Measurements from ENCODE around the gene TP53TG5. TPM values are rescaled to one million over a fixed set of nuclear protein-coding genes. Genes with fewer than 3 reads are reported as not detected.

TP53TG5 gene
- total RNA-seq, 1 donor from 2014 or later, result 0.80 TPM

GRCh38 chr20:45391559-45391958 is 13.4 kb upstream of the TP53TG5 start:
- Histone ChIP-seq H3K4me3 (no peak overlapping the region), H3K4me1 (no peaks in the 10 kb centered on the region), H3K36me3 (no peaks in the 10 kb centered on the region), H3K27me3 (ENCODE audit: low read depth) (no peaks in the 10 kb centered on the region), H3K27ac (replicated peaks) (no peak overlapping the region), H3K9me3 (replicated peaks) (no peaks in the 10 kb centered on the region)
- TF ChIP-seq, protein P1, sequence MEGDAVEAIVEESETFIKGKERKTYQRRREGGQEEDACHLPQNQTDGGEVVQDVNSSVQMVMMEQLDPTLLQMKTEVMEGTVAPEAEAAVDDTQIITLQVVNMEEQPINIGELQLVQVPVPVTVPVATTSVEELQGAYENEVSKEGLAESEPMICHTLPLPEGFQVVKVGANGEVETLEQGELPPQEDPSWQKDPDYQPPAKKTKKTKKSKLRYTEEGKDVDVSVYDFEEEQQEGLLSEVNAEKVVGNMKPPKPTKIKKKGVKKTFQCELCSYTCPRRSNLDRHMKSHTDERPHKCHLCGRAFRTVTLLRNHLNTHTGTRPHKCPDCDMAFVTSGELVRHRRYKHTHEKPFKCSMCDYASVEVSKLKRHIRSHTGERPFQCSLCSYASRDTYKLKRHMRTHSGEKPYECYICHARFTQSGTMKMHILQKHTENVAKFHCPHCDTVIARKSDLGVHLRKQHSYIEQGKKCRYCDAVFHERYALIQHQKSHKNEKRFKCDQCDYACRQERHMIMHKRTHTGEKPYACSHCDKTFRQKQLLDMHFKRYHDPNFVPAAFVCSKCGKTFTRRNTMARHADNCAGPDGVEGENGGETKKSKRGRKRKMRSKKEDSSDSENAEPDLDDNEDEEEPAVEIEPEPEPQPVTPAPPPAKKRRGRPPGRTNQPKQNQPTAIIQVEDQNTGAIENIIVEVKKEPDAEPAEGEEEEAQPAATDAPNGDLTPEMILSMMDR (IDR thresholded peaks at IDR 0.05; ENCODE audit: borderline replicate concordance), result no peak
- no peak for DNase-seq
- intact Hi-C loops (cut with micrococcal nuclease), result no loop called here

DNA sequence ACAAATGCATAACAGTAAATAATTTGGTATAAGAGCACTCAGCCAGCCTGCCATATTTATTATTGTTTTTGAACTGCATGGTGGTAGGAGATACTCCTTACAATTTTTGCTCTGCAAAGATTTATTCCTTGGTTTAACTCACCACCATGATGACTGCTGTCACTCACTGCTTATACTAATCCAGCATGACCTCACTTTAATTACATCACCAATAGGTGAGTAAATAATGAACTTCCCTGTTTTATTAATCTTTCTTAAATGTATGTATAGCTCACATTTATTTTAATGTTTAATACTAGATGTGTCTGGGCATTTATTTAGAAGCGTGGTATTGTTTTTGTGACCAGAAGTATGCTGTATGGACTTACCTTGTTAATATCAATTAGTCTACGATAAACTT is 12.8 kb upstream of the TP53TG5 start:
- Histone ChIP-seq H3K4me3 (no peak overlapping the region), H3K27ac (replicated peaks) (no peak overlapping the region), H3K4me1 (no peaks in the 10 kb centered on the region), H3K36me3 (no peaks in the 10 kb centered on the region), H3K27me3 (ENCODE audit: low read depth) (no peaks in the 10 kb centered on the region), H3K9me3 (replicated peaks) (no peaks in the 10 kb centered on the region)
- TF ChIP-seq, protein P1 (IDR thresholded peaks at IDR 0.05; ENCODE audit: borderline replicate concordance), result no peak
- intact Hi-C loops (cut with micrococcal nuclease), result no loop called here
- DNase-seq, result no peak

GRCh38 chr20:45387274-45387673 is 9.1 kb upstream of the TP53TG5 start:
- Histone ChIP-seq H3K36me3 (no peaks in the 10 kb centered on the region), H3K4me3 (no peak overlapping the region), H3K27me3 (ENCODE audit: low read depth) (no peaks in the 10 kb centered on the region), H3K4me1 (no peaks in the 10 kb centered on the region), H3K27ac (replicated peaks) (no peak overlapping the region), H3K9me3 (replicated peaks) (no peaks in the 10 kb centered on the region)
- TF ChIP-seq, protein P1 (IDR thresholded peaks at IDR 0.05; ENCODE audit: borderline replicate concordance), result no peak
- intact Hi-C loops (cut with micrococcal nuclease), result no loop called here
- DNase-seq, result no peak

DNA sequence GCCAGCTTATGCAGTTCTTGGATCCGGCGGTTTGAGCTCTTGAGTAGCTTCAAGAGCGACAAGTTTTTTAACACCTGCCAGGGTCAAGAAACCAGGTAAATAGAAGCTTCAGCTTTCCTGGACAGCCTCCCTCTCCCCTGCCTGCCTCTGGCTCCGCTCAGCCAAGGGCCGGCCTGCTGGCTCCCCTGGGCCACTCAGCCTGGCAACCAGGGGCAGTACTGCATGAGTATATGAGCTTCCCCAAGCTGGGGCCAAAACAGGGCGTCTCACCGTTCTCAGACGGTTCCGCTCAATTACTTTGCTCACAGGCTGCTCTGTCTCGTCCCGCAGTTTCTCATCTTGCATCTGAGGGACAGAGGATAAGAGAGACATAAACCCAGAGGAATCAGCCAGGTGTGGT is 856 bp downstream of the TP53TG5 start:
- Histone ChIP-seq H3K4me1 (peaks cover 15% of the 10 kb centered on the region), H3K4me3 (no peak overlapping the region), H3K27me3 (ENCODE audit: low read depth) (no peaks in the 10 kb centered on the region), H3K27ac (replicated peaks) (no peak overlapping the region), H3K36me3 (no peaks in the 10 kb centered on the region), H3K9me3 (replicated peaks) (no peaks in the 10 kb centered on the region)
- TF ChIP-seq, protein P1 (IDR thresholded peaks at IDR 0.05; ENCODE audit: borderline replicate concordance), result no peak
- intact Hi-C loops (cut with micrococcal nuclease), result no loop called here
- DNase-seq, result no peak

DNA sequence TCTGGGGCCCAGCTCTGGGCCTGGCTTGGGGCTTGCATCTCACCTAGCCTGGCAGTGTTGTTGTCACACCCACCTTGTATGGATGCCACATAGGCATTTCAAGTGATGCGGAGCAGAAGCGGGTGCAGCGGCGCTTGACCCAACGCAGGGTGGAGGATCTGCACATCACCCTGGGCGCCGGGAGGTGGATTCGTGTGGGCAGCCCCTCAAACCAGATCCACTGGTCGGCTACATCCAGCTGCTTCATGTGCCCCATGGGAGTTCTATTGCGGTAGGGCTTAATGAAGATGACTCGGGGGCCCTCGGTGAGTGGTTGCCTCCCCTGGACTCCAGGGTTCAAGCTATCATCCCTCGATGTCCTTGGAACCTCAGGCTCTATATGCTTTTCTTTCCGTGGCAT is 3.2 kb downstream of the TP53TG5 start:
- intact Hi-C loops (cut with micrococcal nuclease), result loop anchor here (2.0 kb wide), 1 partner anchor 62 kb away; no protein-coding TSS in a partner anchor
- TF ChIP-seq, protein P1 (IDR thresholded peaks at IDR 0.05; ENCODE audit: borderline replicate concordance), result no peak
- H3K27ac ChIP-seq (replicated peaks), result no peak overlapping the region

GRCh38 chr20:45374101-45374467 is 4.0 kb downstream of the TP53TG5 start:
- intact Hi-C loops (cut with micrococcal nuclease), result loop anchor here (2.0 kb wide), 1 partner anchor 63 kb away; no protein-coding TSS in a partner anchor
- H3K27ac ChIP-seq (replicated peaks), result peak overlapping the region; percentile 81
- no peaks in the 10 kb centered on the region for H3K27me3 ChIP-seq (ENCODE audit: low read depth)
- no peak for DNase-seq
- H3K9me3 ChIP-seq (replicated peaks), result no peaks in the 10 kb centered on the region
- TF ChIP-seq, protein P1 (IDR thresholded peaks at IDR 0.05; ENCODE audit: borderline replicate concordance), result no peak
- peak overlapping the region; percentile 74 for H3K4me3 ChIP-seq
- peaks cover 15% of the 10 kb centered on the region for H3K4me1 ChIP-seq
- H3K36me3 ChIP-seq, result no peaks in the 10 kb centered on the region

More for the DNA sequence above, 3.2 kb downstream of the TP53TG5 start:
- Histone ChIP-seq H3K36me3 (no peaks in the 10 kb centered on the region), H3K9me3 (replicated peaks) (no peaks in the 10 kb centered on the region), H3K4me1 (peaks cover 15% of the 10 kb centered on the region), H3K27me3 (ENCODE audit: low read depth) (no peaks in the 10 kb centered on the region), H3K4me3 (no peak overlapping the region)
- no peak for DNase-seq

Measured in left ventricle myocardium inferior (tissue), 1 donor.